ENCODE measurements around the gene CLIC1. TPM values are rescaled to one million over a fixed set of nuclear protein-coding genes. Genes with fewer than 3 reads are reported as not detected.
A peak's percentile ranks its signal among the peaks of the same experiment; 100 is the strongest.

The CLIC1 gene
- total RNA-seq, 2 experiments from 2014 or later, result 314 to 413 TPM

DNA sequence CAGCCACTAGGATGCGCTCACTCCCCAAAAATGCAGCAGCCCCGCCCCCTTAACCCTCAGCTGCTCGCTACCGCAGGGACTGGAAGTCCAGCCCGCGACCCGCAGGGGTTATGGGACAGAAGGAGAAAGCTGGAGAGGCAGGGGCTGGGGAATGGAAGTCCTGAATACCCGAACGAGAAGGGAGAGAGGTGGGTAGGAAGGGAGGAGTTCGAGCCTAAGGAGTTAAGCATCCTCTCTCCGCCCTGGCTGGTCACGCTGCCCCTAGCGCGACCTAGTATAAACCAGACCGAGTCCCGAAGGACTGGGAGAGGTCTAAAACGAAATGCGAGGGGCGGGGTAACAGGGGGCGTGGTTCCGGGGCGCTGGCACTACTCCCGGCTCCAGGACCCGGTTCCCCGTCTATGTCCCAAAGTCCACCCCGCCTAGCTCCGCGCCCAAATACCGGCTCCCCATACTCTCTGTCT lies 6.8 kb downstream of the CLIC1 start:
- ChIA-PET POLR2A (interaction anchor here (1.1 to 2.2 kb wide), 2 partner anchors 10 to 101 kb away, joined by 3 to 19 read pairs; partner anchors contain the start of gene MSH5), CTCF (ENCODE audit: unreplicated experiment) (interaction anchor here (1.8 kb wide), 1 partner anchor 9 kb away, joined by 5 read pairs; no protein-coding TSS in a partner anchor)
- H3K9me3 ChIP-seq (ENCODE audit: low read length), result no peaks in the 10 kb centered on the region
- intact Hi-C loops (cut with micrococcal nuclease; ENCODE audit: unreplicated experiment), result loop anchor here (1.0 kb wide), 3 partner anchors 9 to 101 kb away; no protein-coding TSS in a partner anchor
- H3K4me2 ChIP-seq (ENCODE audit: low read length), result peak overlapping the region; percentile 83
- no peaks in the 10 kb centered on the region for H3K9me2 ChIP-seq (ENCODE audit: insufficient read depth, low read length)
- peaks cover 10% of the 10 kb centered on the region; the same call in 1 of the 2 replicates for H3K79me2 ChIP-seq (ENCODE audit: insufficient read depth, low read depth, low read length)
- peak; percentile 85 for DNase-seq (ENCODE audit: low spot score)
- no peak for TF ChIP-seq EZH2phosphoT487 (IDR thresholded peaks at IDR 0.05; ENCODE audit: borderline replicate concordance, low read depth, low read length)
- TF ChIP-seq, protein P1, sequence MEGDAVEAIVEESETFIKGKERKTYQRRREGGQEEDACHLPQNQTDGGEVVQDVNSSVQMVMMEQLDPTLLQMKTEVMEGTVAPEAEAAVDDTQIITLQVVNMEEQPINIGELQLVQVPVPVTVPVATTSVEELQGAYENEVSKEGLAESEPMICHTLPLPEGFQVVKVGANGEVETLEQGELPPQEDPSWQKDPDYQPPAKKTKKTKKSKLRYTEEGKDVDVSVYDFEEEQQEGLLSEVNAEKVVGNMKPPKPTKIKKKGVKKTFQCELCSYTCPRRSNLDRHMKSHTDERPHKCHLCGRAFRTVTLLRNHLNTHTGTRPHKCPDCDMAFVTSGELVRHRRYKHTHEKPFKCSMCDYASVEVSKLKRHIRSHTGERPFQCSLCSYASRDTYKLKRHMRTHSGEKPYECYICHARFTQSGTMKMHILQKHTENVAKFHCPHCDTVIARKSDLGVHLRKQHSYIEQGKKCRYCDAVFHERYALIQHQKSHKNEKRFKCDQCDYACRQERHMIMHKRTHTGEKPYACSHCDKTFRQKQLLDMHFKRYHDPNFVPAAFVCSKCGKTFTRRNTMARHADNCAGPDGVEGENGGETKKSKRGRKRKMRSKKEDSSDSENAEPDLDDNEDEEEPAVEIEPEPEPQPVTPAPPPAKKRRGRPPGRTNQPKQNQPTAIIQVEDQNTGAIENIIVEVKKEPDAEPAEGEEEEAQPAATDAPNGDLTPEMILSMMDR (conservative IDR thresholded peaks at IDR 0.05; ENCODE audit: low read length), result 0 out of 2 replicates have a peak, but pooled peaks have one; percentile 25
- no peak overlapping the region for H2AFZ ChIP-seq (ENCODE audit: low read length)
- peak overlapping the region; percentile 2 for H3K27ac ChIP-seq (ENCODE audit: low read depth, low read length, poor library complexity, severe bottlenecking)
- H3K36me3 ChIP-seq (ENCODE audit: insufficient read depth, low read length), result peaks cover 67% of the 10 kb centered on the region
- no TSS peak for BruUV-seq (replicated peaks)
- peaks cover 54% of the 10 kb centered on the region for H3K4me1 ChIP-seq (ENCODE audit: insufficient read depth, low read length, poor library complexity, severe bottlenecking)
- H4K20me1 ChIP-seq (ENCODE audit: insufficient read depth, low read length), result 0 out of 2 replicates have a peak, but pooled peaks cover 8% of the 10 kb centered on the region
- peak overlapping the region; percentile 66 for H3K4me3 ChIP-seq (ENCODE audit: low read depth, low read length, poor library complexity, severe bottlenecking)

DNA sequence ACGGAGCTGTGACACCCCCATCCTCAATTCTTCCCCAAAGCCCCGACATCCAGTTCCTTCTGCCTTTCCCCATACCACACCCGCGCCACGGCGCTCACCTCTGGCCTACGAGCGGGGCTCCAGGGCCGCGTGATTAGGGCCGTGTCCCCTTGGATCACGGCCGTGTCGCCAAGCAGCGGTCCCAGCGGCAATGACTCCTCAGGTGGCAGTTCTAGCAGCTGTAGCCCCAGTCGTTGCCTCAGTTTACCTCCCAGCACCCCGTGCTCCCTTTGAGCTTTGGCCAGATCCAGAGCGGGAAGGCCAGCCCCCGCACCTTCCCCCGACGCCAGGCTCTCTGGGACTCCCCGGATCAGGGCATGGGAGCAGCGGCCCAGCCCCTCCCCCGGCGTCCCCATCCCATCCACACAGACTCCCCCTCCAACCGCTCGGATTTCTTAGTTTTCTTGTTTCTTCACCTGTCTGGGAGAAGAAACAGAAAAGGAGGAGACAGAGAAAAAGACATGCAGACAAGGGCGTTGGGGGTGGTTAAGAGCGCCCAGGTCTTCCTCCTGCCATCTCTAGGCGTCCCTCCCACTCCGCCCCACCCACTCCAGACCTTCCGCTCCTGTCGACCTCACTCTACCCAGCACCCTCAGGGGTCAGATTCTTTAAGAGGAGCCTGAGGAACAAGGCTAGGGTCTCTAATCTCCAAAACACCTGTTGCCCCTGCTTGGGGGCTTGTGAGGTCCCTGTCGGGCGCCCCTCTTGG lies 7.4 kb downstream of the CLIC1 start, which contains the start of gene DDAH2:
Gene DDAH2 (minus strand): TSS at position 533 of the 748 bp plus-strand sequence. CDS start 138 bp downstream, at position 395.
- Histone ChIP-seq H3K9me2 (ENCODE audit: insufficient read depth, low read length) (no peaks in the 10 kb centered on the region), H3K27ac (ENCODE audit: low read depth, low read length, poor library complexity, severe bottlenecking) (peak within 1 kb of the TSS; percentile 60), H3K36me3 (ENCODE audit: insufficient read depth, low read length) (peaks cover 61% of the 10 kb centered on the region), H3K79me2 (ENCODE audit: insufficient read depth, low read depth, low read length) (peaks cover 4% of the 10 kb centered on the region; the same call in 1 of the 2 replicates), H3K4me2 (ENCODE audit: low read length) (peak within 1 kb of the TSS; percentile 83), H3K4me1 (ENCODE audit: insufficient read depth, low read length, poor library complexity, severe bottlenecking) (peaks cover 48% of the 10 kb centered on the region), H3K9me3 (ENCODE audit: low read length) (no peaks in the 10 kb centered on the region), H4K20me1 (ENCODE audit: insufficient read depth, low read length) (0 out of 2 replicates have a peak, but pooled peaks cover 2% of the 10 kb centered on the region), H2AFZ (ENCODE audit: low read length) (no peak within 1 kb of the TSS), H3K4me3 (ENCODE audit: low read depth, low read length, poor library complexity, severe bottlenecking) (peak within 1 kb of the TSS; percentile 66)
- DNase-seq (ENCODE audit: low spot score), result no peak
- CTCF ChIA-PET (ENCODE audit: unreplicated experiment), result no interaction called here
- TF ChIP-seq EZH2phosphoT487 (IDR thresholded peaks at IDR 0.05; ENCODE audit: borderline replicate concordance, low read depth, low read length), result no peak
- TF ChIP-seq, protein P1 (conservative IDR thresholded peaks at IDR 0.05; ENCODE audit: low read length), result peak; percentile 91
- intact Hi-C loops (cut with micrococcal nuclease; ENCODE audit: unreplicated experiment), result loop anchor here (1.0 kb wide), 3 partner anchors 9 to 101 kb away; no protein-coding TSS in a partner anchor
- BruUV-seq (replicated peaks), result no TSS peak
- POLR2A ChIA-PET, result interaction anchor here (1.1 to 2.2 kb wide), 2 partner anchors 11 to 101 kb away, joined by 3 to 19 read pairs; partner anchors contain the start of gene MSH5

Data from OCI-LY7 (cell line).